ENCODE measurements around the gene PDGFC.

Gene PDGFC

GRCh38 chr4:156779774-156780173 is 191.8 kb downstream of the PDGFC start:
- DNase-seq (ENCODE audit: low read depth) = no peak

DNA sequence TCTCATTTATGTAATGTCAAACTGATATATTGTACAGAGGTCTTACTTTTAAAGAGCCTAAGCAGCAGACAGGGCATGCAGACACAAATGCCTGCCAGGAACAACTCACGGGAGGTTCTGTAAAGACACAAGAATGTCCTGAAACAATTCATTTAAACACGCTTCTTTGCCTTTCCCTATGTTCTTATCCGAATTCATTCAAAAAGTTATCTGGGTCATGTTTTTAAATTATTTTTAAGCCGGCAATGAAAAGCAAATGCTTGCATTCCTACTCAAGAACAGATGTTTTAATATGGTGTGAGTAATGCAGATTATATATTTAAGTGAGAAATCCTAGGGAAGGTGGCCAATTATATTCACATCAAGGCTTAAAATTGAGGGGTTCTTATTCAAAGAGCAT is 192.6 kb downstream of the PDGFC start:
- no peak for DNase-seq (ENCODE audit: low read depth)

DNA sequence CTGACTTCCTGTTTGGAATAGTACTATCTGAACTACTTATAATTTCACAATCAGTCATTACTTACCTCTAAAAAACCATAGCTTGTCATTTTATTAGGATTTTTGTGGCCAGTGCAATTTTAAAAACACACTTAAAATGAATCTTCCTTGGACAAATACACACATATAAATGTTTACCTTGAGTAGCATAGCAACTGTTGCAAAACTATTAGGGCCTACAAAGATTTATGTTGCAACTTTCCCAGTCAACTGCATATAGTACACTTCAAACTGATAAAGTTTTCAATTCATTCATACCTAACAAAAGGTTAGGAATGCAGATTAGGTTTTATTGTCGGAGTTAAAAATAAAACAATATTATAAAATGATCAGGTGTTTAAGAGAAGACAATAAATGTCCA is 193.0 kb downstream of the PDGFC start:
- DNase-seq (ENCODE audit: low read depth) = no peak

- no peak for DNase-seq (ENCODE audit: low read depth)
Measured at GRCh38 chr4:156778093-156778492, 193.5 kb downstream of the PDGFC start.

GRCh38 chr4:156775813-156776212 is 195.8 kb downstream of the PDGFC start:
- DNase-seq (ENCODE audit: low read depth) = no peak

- no peak for DNase-seq (ENCODE audit: low read depth)
Measured at GRCh38 chr4:156774422-156774821, 197.2 kb downstream of the PDGFC start.

DNA sequence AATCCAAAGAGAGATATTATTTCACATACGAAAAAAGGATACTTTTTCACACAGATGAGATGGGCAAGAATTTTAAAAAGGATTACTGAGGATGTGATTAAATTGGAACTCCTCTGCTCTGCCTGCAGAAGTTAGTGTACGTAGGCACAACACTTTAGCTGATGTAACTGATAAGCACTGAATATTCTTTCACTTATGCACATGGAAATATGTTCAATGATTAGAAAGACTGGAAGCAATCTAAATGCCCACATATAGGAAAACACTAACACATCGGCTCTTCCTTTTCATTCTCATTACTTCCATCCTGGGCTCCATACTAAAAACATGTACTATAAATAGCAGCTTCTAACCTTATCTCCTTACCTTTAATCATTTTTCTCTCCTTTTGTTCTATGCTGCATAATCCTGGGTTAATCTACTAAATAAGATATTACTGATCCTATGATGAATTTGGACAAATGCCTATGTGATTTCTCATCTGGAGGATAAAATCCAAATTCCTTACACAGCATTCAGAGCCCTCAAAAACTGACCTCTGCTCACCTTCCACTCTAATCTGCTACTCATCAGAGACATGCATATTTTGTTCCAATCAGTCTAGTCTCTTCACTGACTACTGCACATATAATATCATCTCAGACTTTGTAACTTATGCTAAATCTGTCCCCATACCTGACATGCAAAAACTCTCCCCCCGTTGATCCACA is 197.8 kb downstream of the PDGFC start:
- no peak for DNase-seq (ENCODE audit: low read depth)

DNA sequence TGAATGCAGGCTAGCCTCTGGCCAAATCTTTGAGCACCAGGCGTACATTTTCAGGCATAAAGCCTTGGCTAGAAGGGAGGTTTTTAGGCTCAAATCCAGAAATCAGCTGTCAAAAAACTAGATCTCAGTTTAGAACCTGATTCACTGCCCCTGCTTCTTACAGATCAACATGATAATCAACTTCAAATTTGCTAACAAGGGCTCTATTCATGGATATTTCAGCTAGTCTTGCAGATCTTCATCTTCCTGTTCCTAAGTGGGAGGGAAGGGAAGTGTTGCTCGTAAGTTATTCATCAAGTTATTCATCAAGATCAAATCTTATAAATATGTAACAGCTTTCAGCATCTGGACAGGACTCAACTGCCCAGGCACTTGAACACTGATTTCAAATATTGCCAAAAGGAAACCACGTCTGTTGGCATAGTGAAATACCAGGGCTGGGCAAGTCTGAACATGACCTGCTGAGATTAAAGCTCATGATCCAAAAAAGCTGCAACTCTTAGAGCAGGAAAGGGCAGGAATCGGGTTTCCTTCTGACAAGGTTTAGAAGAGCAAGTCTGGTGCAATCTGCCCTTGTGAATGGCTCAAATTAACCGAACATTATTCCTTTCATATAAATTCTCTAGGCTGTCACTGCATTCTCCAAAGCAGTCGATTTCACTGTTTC is 200.3 kb downstream of the PDGFC start:
- DNase-seq (ENCODE audit: low read depth) = no peak

- no peak for DNase-seq (ENCODE audit: low read depth)
Measured at GRCh38 chr4:156770140-156770539, 201.5 kb downstream of the PDGFC start.

DNA sequence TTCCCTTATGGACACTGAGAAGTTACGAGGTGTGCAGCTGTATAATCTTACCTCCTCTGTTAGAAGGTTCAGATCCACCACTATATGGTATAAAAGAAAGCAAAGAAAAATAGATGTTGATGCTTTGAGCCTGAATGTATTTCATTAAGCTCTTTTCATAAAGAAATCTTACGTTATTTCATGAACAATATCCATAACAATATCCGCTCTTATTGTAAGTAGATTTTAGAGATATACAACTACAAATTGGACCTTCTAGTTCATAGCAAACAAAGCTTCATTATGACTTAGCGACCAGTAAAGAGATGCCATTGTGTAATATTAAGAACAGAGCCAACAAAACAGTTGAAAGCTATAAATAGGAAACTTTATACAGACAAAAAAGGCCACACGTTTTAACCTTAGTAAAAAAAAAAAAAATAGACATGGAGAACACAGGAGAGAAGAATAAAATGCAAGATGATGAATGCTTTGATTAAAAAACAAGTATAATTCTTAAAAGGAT is 203.6 kb downstream of the PDGFC start:
- DNase-seq (ENCODE audit: low read depth) = no peak

- no peak for DNase-seq (ENCODE audit: low read depth)
Measured at GRCh38 chr4:156766846-156767245, 204.8 kb downstream of the PDGFC start.

DNA sequence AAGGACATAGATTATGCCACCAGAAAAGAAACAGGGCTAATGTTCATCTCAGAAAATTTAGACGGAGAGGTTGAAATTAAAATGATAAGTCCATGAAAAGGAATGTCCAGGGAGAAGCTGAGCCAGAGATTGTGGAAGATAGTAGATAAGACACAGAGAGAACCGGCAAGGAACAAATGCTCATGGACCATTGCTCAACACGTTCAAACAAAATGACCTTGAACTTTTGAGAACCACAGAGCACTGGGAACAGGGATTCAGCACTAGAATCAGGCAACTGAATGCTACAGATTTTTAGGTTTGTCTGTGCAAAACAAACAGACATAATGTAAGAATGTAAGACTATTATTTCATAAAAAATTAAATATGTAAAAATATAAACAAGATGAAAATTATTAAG is 206.3 kb downstream of the PDGFC start:
- no peak for DNase-seq (ENCODE audit: low read depth)

- no peak for DNase-seq (ENCODE audit: low read depth)
Measured at GRCh38 chr4:156764846-156765245, 206.8 kb downstream of the PDGFC start.

GRCh38 chr4:156764145-156764544 is 207.5 kb downstream of the PDGFC start:
- no peak for DNase-seq (ENCODE audit: low read depth)

- no peak for DNase-seq (ENCODE audit: low read depth)
Measured at GRCh38 chr4:156763511-156763910, 208.1 kb downstream of the PDGFC start.

DNA sequence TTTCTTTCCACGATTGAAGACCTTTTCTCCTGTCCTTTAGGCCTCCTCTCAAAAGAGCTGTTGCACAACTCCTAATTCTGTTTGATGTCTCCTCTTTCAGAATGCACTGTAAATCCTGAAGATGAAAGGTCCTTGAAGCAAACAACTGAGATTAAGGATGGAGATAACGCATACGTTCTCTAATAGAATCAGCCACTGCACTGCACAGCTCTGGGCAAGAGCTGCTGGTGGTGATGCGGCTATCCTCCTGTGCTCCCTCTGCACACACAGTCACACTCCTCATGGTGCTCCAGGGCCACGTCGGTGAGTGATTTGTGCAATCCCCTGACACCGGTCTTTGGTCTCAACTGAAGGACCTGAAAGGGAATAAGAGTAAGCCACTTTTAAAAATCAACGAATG is 208.7 kb downstream of the PDGFC start:
- no peak for DNase-seq (ENCODE audit: low read depth)

- DNase-seq (ENCODE audit: low read depth) = no peak
Measured at GRCh38 chr4:156756118-156756517, 215.5 kb downstream of the PDGFC start.

- DNase-seq (ENCODE audit: low read depth) = no peak
Measured at GRCh38 chr4:156754832-156755570, 216.6 kb downstream of the PDGFC start.

DNA sequence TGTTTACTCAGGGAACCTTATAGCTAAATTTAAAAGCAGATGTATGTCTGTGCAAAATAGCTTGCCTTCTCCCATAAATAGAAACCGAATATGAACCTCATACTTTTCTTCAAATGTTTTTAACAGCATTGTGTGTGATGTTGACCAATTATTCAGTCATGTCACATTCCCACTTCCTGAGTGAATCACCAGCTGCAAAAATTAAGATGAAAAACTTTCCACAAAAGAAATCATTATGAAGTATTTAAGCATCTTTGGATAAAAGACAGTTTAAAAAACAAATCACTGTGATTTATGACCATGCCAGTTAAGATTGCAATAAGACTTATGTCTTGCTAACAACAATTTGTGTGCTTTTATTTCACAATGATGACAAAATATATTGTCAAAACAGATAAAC is 220.1 kb downstream of the PDGFC start:
- DNase-seq (ENCODE audit: low read depth) = no peak

GRCh38 chr4:156749426-156750403 is 221.9 kb downstream of the PDGFC start:
- DNase-seq (ENCODE audit: low read depth) = no peak

DNA sequence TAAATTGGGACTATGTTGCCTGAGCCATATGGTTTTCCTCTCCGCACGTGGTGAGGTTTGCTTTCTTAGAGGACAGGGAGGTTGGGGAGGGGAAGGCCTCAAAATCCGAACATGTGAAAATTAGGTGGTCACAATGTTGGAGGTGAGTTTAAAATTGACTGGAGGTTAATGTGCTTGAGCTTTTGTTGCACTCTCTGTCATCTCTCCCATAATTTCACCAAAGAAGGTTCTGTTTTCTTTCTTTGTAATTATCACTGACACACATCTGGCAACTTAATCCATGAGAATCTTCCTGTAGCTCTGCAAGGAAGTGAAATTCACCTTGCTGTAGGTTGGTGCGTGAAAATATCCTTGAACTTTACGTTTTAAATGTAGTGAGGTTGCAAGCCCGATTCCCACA is 225.5 kb downstream of the PDGFC start:
- no peak for DNase-seq (ENCODE audit: low read depth)

DNA sequence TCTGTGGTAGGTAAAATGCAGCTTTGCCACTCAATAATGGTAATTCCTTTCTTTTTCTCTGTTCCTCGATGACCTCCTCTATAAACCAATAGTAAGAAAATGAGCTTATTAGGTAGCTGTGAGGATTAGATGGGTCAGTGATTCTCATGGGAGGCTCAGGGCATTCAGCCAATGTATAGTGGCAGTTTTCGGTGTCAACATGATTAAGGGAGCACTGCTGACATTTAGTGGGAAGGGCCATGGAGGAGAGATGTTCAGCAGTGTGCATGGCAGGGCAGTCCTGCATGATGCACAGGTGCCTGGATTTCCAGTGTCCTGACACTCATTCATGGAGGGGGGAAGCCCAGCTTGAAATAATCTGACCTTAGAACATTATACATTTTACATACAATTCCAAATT is 232.8 kb downstream of the PDGFC start:
- DNase-seq (ENCODE audit: low read depth) = no peak
